NK-92 (cell line): ENCODE data around the gene OTUD5.
"Not testable (repeated sequence)": the region's sequence is repeated elsewhere in the genome, so short reads cannot be mapped to it uniquely, and the experiment has no call there.

Experiments used
- DNase-seq: peaks from one replicate; lab custom pipeline; 2025; ENCODE audit not compliant: unreplicated experiment; lab: John Stamatoyannopoulos, UW

The OTUD5 gene

GRCh38 chrX:48957477-48957826 is at the start of gene OTUD5:
Gene OTUD5, minus strand, starts transcription at chrX:48957607. Its CDS starts 37 bp downstream, at chrX:48957570.
- DNase-seq, result no peak

GRCh38 chrX:49003696-49004095 is 46.3 kb upstream of the OTUD5 start:
- DNase-seq, result no peak

GRCh38 chrX:49002091-49002935 is 44.9 kb upstream of the OTUD5 start, which contains the start of gene GRIPAP1:
Gene GRIPAP1, minus strand, starts transcription at chrX:49002264. Its CDS starts 35 bp downstream, at chrX:49002229.
- DNase-seq, result peak; percentile 17

GRCh38 chrX:49001521-49002090 is 44.2 kb upstream of the OTUD5 start:
- DNase-seq, result no peak

- DNase-seq, result no peak
Observed at GRCh38 chrX:49000636-49001035, 43.2 kb upstream of the OTUD5 start.

- no peak for DNase-seq
Observed at GRCh38 chrX:48999030-48999429, 41.6 kb upstream of the OTUD5 start.

- DNase-seq, result no peak
Observed at GRCh38 chrX:48998391-48998790, 41.0 kb upstream of the OTUD5 start.

- DNase-seq, result no peak
Observed at GRCh38 chrX:48997865-48998264, 40.5 kb upstream of the OTUD5 start.

- DNase-seq, result no peak
Observed at GRCh38 chrX:48997455-48997854, 40.0 kb upstream of the OTUD5 start.

GRCh38 chrX:48996969-48997368 is 39.6 kb upstream of the OTUD5 start:
- DNase-seq, result no peak

- no peak for DNase-seq
Observed at GRCh38 chrX:48992341-48992740, 34.9 kb upstream of the OTUD5 start.

- no peak for DNase-seq
Observed at GRCh38 chrX:48989483-48989882, 32.1 kb upstream of the OTUD5 start.

GRCh38 chrX:48983896-48984295 is 26.5 kb upstream of the OTUD5 start:
- DNase-seq, result no peak

GRCh38 chrX:48983081-48983480 is 25.7 kb upstream of the OTUD5 start:
- no peak for DNase-seq

- DNase-seq, result no peak
Observed at GRCh38 chrX:48981178-48981577, 23.8 kb upstream of the OTUD5 start.

GRCh38 chrX:48980341-48980740 is 22.9 kb upstream of the OTUD5 start:
- DNase-seq, result not testable (repeated sequence)

GRCh38 chrX:48978226-48978625 is 20.8 kb upstream of the OTUD5 start:
- no peak for DNase-seq

- DNase-seq, result no peak
Observed at GRCh38 chrX:48976086-48976485, 18.7 kb upstream of the OTUD5 start.

GRCh38 chrX:48975541-48975940 is 18.1 kb upstream of the OTUD5 start:
- DNase-seq, result no peak

GRCh38 chrX:48975041-48975440 is 17.6 kb upstream of the OTUD5 start:
- DNase-seq, result no peak

GRCh38 chrX:48974574-48974973 is 17.2 kb upstream of the OTUD5 start:
- DNase-seq, result no peak

- no peak for DNase-seq
Observed at GRCh38 chrX:48974033-48974432, 16.6 kb upstream of the OTUD5 start.
